HL-60 (cell line): Measurements from ENCODE around the gene CLTA.

ENCODE experiments used
- DNase-seq, 2 experiments: peaks; one replicate each; pipeline ENCODE4 v3.0.0-alpha.2; 2010 to 2020; ENCODE audit warnings: low read depth in 1 of 2, low spot score in 1 of 2
- H3K27ac ChIP-seq: fragments of 250-450 bp; sonication (Bioruptor Pico); replicated peaks from 2 replicates; pipeline ENCODE4 v1.5.1; 2020; ENCODE audit warnings: mild to moderate bottlenecking, moderate library complexity
- H3K27me3 ChIP-seq: fragments of 250-450 bp; sonication (Bioruptor Pico); 2 replicates; pipeline ENCODE4 v1.5.1; 2021; ENCODE audit warnings: mild to moderate bottlenecking, moderate library complexity; ENCODE audit not compliant: insufficient read depth, poor library complexity, severe bottlenecking
- H3K4me3 ChIP-seq: replicated peaks from 2 replicates; pipeline ENCODE4 v1.5.1; 2011; ENCODE audit warnings: mild to moderate bottlenecking, control low read depth, low read length; ENCODE audit not compliant: insufficient read depth
- CTCF ChIP-seq: IDR thresholded peaks from one replicate; pipeline ENCODE4 v1.5.1; 2011; ENCODE audit warnings: low read length, control low read depth, inconsistent platforms; ENCODE audit not compliant: insufficient read depth
- GABPA ChIP-seq: IDR thresholded peaks from 2 replicates; pipeline ENCODE4 v1.6.1; 2012; ENCODE audit warnings: low read depth
- POLR2AphosphoS5 ChIP-seq: IDR thresholded peaks from 2 replicates; pipeline ENCODE4 v1.6.1; 2012; ENCODE audit warnings: low read depth
- SPI1 ChIP-seq: IDR thresholded peaks from 2 replicates; pipeline ENCODE4 v1.6.1; 2012; ENCODE audit warnings: low read depth, mild to moderate bottlenecking, borderline replicate concordance
- TF ChIP-seq, protein P1 (sequence below): IDR thresholded peaks from 2 replicates; pipeline ENCODE4 v1.6.1; 2012; ENCODE audit warnings: low read depth; ENCODE audit not compliant: insufficient replicate concordance

Gene CLTA

DNA sequence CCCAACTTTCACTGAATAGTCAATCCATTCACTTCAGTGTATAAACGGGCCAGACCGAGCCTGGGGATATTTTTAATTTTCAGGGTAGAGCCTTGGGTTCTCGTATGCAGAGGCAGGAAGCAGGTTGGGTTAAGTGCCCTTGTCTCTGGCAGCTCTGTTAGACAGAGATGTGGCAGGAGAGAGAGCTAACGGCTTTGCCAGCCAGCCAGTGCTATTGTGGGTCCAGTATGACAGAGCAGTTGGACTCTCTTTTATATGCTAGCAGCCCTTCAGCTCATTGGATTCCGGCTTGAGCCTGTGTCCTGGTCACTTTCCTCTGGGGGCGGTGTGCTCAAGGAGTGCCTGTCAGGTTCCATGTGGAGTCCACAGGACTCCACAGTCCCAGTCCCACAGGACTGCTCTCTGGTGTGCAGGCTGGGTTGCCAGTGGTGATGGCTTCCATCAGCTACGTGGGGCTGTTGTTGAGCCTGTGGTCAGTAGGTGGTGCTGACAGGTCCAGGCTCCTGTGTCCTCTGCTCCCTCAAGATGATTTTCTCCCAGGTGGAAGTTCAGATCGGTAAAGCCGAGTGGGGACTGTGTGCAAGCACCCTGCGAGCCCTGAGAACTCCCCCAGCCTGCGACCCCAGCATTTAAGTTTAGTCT, 14.3 kb downstream of the CLTA start:
- Histone ChIP-seq H3K27me3 (no peaks in the 10 kb centered on the region), H3K27ac (no peak overlapping the region), H3K4me3 (no peak overlapping the region)
- TF ChIP-seq, protein P1, sequence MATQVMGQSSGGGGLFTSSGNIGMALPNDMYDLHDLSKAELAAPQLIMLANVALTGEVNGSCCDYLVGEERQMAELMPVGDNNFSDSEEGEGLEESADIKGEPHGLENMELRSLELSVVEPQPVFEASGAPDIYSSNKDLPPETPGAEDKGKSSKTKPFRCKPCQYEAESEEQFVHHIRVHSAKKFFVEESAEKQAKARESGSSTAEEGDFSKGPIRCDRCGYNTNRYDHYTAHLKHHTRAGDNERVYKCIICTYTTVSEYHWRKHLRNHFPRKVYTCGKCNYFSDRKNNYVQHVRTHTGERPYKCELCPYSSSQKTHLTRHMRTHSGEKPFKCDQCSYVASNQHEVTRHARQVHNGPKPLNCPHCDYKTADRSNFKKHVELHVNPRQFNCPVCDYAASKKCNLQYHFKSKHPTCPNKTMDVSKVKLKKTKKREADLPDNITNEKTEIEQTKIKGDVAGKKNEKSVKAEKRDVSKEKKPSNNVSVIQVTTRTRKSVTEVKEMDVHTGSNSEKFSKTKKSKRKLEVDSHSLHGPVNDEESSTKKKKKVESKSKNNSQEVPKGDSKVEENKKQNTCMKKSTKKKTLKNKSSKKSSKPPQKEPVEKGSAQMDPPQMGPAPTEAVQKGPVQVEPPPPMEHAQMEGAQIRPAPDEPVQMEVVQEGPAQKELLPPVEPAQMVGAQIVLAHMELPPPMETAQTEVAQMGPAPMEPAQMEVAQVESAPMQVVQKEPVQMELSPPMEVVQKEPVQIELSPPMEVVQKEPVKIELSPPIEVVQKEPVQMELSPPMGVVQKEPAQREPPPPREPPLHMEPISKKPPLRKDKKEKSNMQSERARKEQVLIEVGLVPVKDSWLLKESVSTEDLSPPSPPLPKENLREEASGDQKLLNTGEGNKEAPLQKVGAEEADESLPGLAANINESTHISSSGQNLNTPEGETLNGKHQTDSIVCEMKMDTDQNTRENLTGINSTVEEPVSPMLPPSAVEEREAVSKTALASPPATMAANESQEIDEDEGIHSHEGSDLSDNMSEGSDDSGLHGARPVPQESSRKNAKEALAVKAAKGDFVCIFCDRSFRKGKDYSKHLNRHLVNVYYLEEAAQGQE, result no peak
- TF ChIP-seq GABPA (no peak), POLR2AphosphoS5 (no peak), SPI1 (no peak), CTCF (no peak)
- DNase-seq, result no peak

DNA sequence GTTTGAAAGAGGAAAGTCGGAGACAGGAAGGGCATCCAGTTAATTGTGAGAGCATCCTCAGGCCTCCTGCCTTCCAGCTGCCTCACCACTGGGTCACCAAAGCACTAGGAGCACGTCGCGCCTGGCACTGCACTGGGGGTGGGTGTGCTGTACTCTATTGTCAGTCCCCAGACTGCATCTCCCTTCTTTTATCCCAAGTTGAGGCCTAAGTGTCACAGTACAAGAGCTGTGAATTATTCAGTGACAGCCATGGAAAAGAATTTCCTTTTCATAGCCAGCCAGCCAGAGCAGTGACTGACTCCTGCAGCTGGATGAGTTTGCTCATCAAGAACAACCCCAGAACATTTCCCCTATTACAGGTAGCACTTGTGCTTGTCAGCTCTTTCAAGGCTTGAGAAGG, 16.3 kb downstream of the CLTA start:
- TF ChIP-seq, protein P1, result no peak
- TF ChIP-seq SPI1 (no peak), GABPA (no peak), CTCF (no peak), POLR2AphosphoS5 (no peak)
- H3K27ac ChIP-seq, result peak overlapping the region; percentile 14; the same call in 1 of the 2 replicates
- H3K4me3 ChIP-seq, result no peak overlapping the region
- no peaks in the 10 kb centered on the region for H3K27me3 ChIP-seq
- DNase-seq, result no peak

DNA sequence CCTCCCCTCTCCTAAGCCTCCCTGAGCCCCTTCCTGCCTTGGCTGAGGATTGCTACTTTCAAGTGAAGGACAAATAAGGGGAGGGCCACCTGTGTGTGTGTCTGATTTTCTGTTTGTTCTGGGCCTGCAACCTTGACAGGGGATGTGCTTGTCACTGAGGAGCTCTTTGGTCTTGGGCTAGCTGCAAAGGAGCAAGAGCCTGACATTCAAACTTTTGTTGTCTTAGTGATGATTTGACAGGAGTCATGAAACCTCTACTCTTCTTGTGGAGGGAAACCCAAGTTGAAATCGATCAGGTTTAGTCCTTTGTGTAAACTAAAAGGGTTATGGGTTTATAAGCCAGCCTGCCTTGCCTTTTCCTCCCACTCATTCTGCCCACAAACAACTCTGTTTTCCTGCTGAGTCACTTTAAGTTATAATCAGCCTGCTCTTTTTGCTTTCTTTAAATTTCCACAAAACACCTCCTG, 16.9 kb downstream of the CLTA start:
- TF ChIP-seq SPI1, result no peak
- TF ChIP-seq, protein P1, result no peak
- no peak for TF ChIP-seq CTCF
- TF ChIP-seq POLR2AphosphoS5, result no peak
- no peak for TF ChIP-seq GABPA
- Histone ChIP-seq H3K27me3 (no peaks in the 10 kb centered on the region), H3K27ac (peak overlapping the region; percentile 14; the same call in 1 of the 2 replicates), H3K4me3 (no peak overlapping the region)
- no peak for DNase-seq
